Gastroesophageal sphincter (tissue), 4 donors: ENCODE data around the gene EML2. TPM values are rescaled to one million over a fixed set of nuclear protein-coding genes. Genes with fewer than 3 reads are reported as not detected.

Experiments used
- ATAC-seq: fragments of 150-250 bp; one replicate; pipeline ENCODE4 v1.9.1; 2016; ENCODE audit warnings: mild to moderate bottlenecking, moderate library complexity
- H3K27ac ChIP-seq, 4 donors: fragments of 200-600 bp; sonication (generic) in 3 of 4; 1 replicate in 3 of 4; 2 replicates in 1 of 4; pipeline ENCODE4 v1.5.1; 2016 to 2019
- H3K27me3 ChIP-seq: fragments of 200-600 bp; sonication (generic); one replicate; pipeline ENCODE4 v1.5.1; 2019
- H3K36me3 ChIP-seq, 2 donors: fragments of 200-600 bp; sonication (generic); one replicate each; pipeline ENCODE4 v1.5.1; 2019; ENCODE audit warnings: control low read depth in 1 of 2
- H3K4me1 ChIP-seq, 3 donors: fragments of 200-600 bp; sonication (generic); 1 replicate in 2 of 3; 2 replicates in 1 of 3; pipeline ENCODE4 v1.5.1; 2016 to 2019; ENCODE audit warnings: control low read depth in 2 of 3
- H3K4me3 ChIP-seq, 2 donors: fragments of 200-600 bp; sonication (generic); one replicate each; pipeline ENCODE4 v1.5.1; 2019; ENCODE audit warnings: mild to moderate bottlenecking in 1 of 2, moderate library complexity in 1 of 2
- H3K9me3 ChIP-seq, 3 donors: fragments of 200-600 bp; sonication (generic); one replicate each; pipeline ENCODE4 v1.5.1; 2017 to 2019; ENCODE audit warnings: control low read depth in 2 of 3
- CTCF ChIP-seq, 4 experiments: fragments of 200-600 bp in 2 of 4; fragments of 450-650 bp in 2 of 4; sonication (generic) in 1 of 4; IDR thresholded peaks; one replicate each; pipeline ENCODE4 v1.5.1; 2017 to 2019; ENCODE audit warnings: antibody characterized with exemption in 4 of 4, mild to moderate bottlenecking in 2 of 4, moderate library complexity in 2 of 4
- EP300 ChIP-seq: sonication (generic); formaldehyde crosslinking; IDR thresholded peaks from one replicate; pipeline ENCODE4 v1.6.1; 2017; ENCODE audit warnings: antibody characterized with exemption, mild to moderate bottlenecking
- POLR2A ChIP-seq, 2 donors: fragments of 450-650 bp; IDR thresholded peaks; one replicate each; pipeline ENCODE4 v1.6.1; 2017; ENCODE audit warnings: antibody characterized with exemption in 2 of 2, mild to moderate bottlenecking in 2 of 2, moderate library complexity in 1 of 2
- POLR2AphosphoS5 ChIP-seq: sonication (generic); formaldehyde crosslinking; IDR thresholded peaks from one replicate; pipeline ENCODE4 v1.6.1; 2017; ENCODE audit warnings: antibody characterized with exemption
- WGBS, 2 donors: methylation state at CpG; one replicate each; pipeline ENCODE4 v1.1.5; 2018; ENCODE audit warnings: low coverage in 1 of 2; 5-methylcytosine and 5-hydroxymethylcytosine counted together
- small RNA-seq, 4 donors: library from RNA; depleted of rRNA; stranded (forward); fragments of <200 nt; gene quantifications; one replicate each; pipeline ENCODE3, GENCODE V24; 2016
- total RNA-seq, 4 donors: library from RNA; depleted of rRNA; stranded (reverse); fragments of >200 nt; gene quantifications; one replicate each; pipeline ENCODE4 v1.1.0, GENCODE V29; 2016

Gene EML2
- total RNA-seq, 4 donors from 2014 or later, result 18.3 to 29.2 (median 18.9) TPM

- H3K4me1 ChIP-seq, result peaks cover 0 to 4% (median 3%) of the 10 kb centered on the region in 3 donors
- TF ChIP-seq POLR2AphosphoS5 (no peak), EP300 (no peak)
- no peak for ATAC-seq
- no peaks in the 10 kb centered on the region for H3K27me3 ChIP-seq
- WGBS, 2 donors, result no CpG with 5 or more reads among the region's 3 CpGs
- no peak overlapping the region for H3K4me3 ChIP-seq
- no peaks in the 10 kb centered on the region for H3K9me3 ChIP-seq
- no peaks in the 10 kb centered on the region for H3K36me3 ChIP-seq
- H3K27ac ChIP-seq, result no peak overlapping the region
Observed at GRCh38 chr19:45568732-45569131, 70.5 kb downstream of the EML2 start.

- no peak for ATAC-seq
- no peak overlapping the region for H3K27ac ChIP-seq
- no peaks in the 10 kb centered on the region for H3K27me3 ChIP-seq
- TF ChIP-seq POLR2A (IDR thresholded peaks at IDR 0.05), result no peak
- no peak overlapping the region for H3K4me3 ChIP-seq
- no peaks in the 10 kb centered on the region for H3K9me3 ChIP-seq
- peaks cover 0 to 9% (median 3%) of the 10 kb centered on the region in 3 donors for H3K4me1 ChIP-seq
- 92 to 100% methylated on average over 1 to 2 of the region's 2 CpGs for WGBS, 2 donors
- H3K36me3 ChIP-seq, result no peaks in the 10 kb centered on the region
Observed at GRCh38 chr19:45567609-45568008, 71.6 kb downstream of the EML2 start.

- Histone ChIP-seq H3K9me3 (no peaks in the 10 kb centered on the region), H3K36me3 (no peaks in the 10 kb centered on the region), H3K27me3 (no peaks in the 10 kb centered on the region), H3K4me3 (no peak overlapping the region), H3K4me1 (peaks cover 0 to 8% (median 0%) of the 10 kb centered on the region in 3 donors), H3K27ac (no peak overlapping the region)
- 68 to 80% methylated on average over 1 to 4 of the region's 5 CpGs for WGBS, 2 donors
- ATAC-seq, result no peak
- no peak for TF ChIP-seq EP300
- no peak for TF ChIP-seq CTCF (IDR thresholded peaks at IDR 0.05)
- no peak for TF ChIP-seq POLR2AphosphoS5
- no peak for TF ChIP-seq POLR2A (IDR thresholded peaks at IDR 0.05)
Observed at GRCh38 chr19:45564131-45564780, 74.9 kb downstream of the EML2 start.

DNA sequence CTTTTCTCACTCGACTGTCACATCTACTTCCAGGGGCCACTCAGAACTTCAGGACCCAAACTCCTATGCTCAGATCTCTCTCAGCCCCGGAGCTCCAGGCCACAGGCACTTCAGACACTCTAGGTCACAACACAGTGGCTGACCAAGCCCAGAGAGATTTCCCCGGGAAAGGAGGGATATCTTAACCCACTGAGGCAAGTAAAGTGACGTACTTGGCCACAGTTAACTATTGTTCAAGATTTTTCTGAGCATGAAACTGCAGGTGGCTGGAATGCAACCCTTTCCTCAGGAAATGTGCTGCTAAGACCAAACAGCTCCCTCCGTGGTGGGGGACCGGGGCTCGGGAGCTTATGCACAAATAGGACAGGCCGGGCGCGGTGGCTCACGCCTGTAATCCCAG lies 78.5 kb downstream of the EML2 start:
- ATAC-seq, result no peak

DNA sequence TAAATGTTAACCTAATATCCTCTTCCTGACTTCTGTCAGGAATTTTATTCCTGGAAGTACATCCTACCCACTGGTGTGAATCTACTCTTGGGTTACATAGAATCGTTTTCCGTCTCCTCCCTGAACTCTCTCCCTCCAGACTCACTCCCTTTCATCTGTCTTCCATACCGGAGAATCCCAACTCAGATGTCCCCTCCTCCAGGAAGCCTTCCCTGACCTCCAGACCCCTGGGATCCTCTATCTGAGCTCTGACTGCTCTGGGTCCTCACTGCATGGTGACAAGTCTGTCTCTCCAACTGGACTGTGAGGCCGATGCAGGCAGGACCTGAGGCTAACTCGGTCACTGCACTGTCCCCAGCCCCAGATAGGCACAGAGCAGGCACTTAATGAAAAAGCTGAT lies 79.2 kb downstream of the EML2 start:
- H3K36me3 ChIP-seq, result no peaks in the 10 kb centered on the region
- H3K9me3 ChIP-seq, result no peaks in the 10 kb centered on the region
- ATAC-seq, result no peak
- H3K27me3 ChIP-seq, result no peaks in the 10 kb centered on the region
- TF ChIP-seq CTCF (IDR thresholded peaks at IDR 0.05) (no peak), POLR2AphosphoS5 (no peak), EP300 (no peak), POLR2A (IDR thresholded peaks at IDR 0.05) (no peak)
- WGBS, 2 donors, result 76 to 87% methylated on average over 3 to 4 of the region's 5 CpGs
- no peak overlapping the region for H3K4me3 ChIP-seq
- no peak overlapping the region for H3K27ac ChIP-seq
- peaks cover 0 to 17% (median 0%) of the 10 kb centered on the region in 3 donors for H3K4me1 ChIP-seq

More for the DNA sequence above, 78.5 kb downstream of the EML2 start:
- Histone ChIP-seq H3K27ac (no peak overlapping the region), H3K36me3 (no peaks in the 10 kb centered on the region), H3K9me3 (no peaks in the 10 kb centered on the region), H3K4me3 (no peak overlapping the region), H3K4me1 (peaks cover 0 to 17% (median 0%) of the 10 kb centered on the region in 3 donors), H3K27me3 (no peaks in the 10 kb centered on the region)
- no peak for TF ChIP-seq POLR2AphosphoS5
- no peak for TF ChIP-seq POLR2A (IDR thresholded peaks at IDR 0.05)
- no peak for TF ChIP-seq EP300
- TF ChIP-seq CTCF (IDR thresholded peaks at IDR 0.05), result no peak
- WGBS, 2 donors, result 80% methylated on average over 1 to 2 of the region's 11 CpGs

Small RNA genes within 50 kb of the gene (small RNA-seq; reads per million reads assigned to genes)
- gene MIR642A (0 to 0.13 (median 0) reads per million in 4 donors), gene RN7SL836P (0 to 0.09 (median 0) reads per million in 4 donors)

Other genes starting within 250 kb of the EML2 start
- gene PPP1R13L, start 234.3 kb downstream of the EML2 start, total RNA-seq, result 10 to 100 TPM in 1 of 4 donors, 1 to 10 TPM in 3; 5.5 to 15.5 (median 9.3) TPM
- gene POLR1G, start 232.8 kb downstream of the EML2 start, total RNA-seq, result 10 to 100 TPM in 1 of 4 donors, 1 to 10 TPM in 3; 1.7 to 10.7 (median 5.8) TPM
- 10 to 100 TPM; 52.7 to 84.6 (median 68.4) TPM for gene ERCC1, start 215.5 kb downstream of the EML2 start, total RNA-seq
- 10 to 100 TPM in 2 of 4 donors, 1 to 10 TPM in 2; 1.9 to 38.0 (median 15.6) TPM for gene FOSB, start 171.4 kb downstream of the EML2 start, total RNA-seq
- 10 to 100 TPM; 11.0 to 19.6 (median 15.3) TPM for gene RTN2, start 142.3 kb downstream of the EML2 start, total RNA-seq
- 1 to 10 TPM in 3 of 4 donors, under 1 TPM in 1; 0.96 to 3.2 (median 2.1) TPM for gene PPM1N, start 141.0 kb downstream of the EML2 start, total RNA-seq
- 100 to 1,000 TPM; 140 to 246 (median 167) TPM for gene VASP, start 131.9 kb downstream of the EML2 start, total RNA-seq
- 10 to 100 TPM in 3 of 4 donors, 1 to 10 TPM in 1; 5.7 to 14.9 (median 11.6) TPM for gene OPA3, start 54.6 kb downstream of the EML2 start, total RNA-seq
- 1 to 10 TPM in 3 of 4 donors, under 1 TPM in 1; 0.62 to 4.4 (median 2.8) TPM for gene GPR4, start 37.2 kb downstream of the EML2 start, total RNA-seq
- under 1 TPM in 1 of 4 donors, not detected in 3; 0.54 TPM for gene GIPR, start 28.8 kb upstream of the EML2 start, total RNA-seq
- 100 to 1,000 TPM; 113 to 201 (median 152) TPM for gene SNRPD2, start 52.6 kb upstream of the EML2 start, total RNA-seq
- gene QPCTL, start 53.3 kb upstream of the EML2 start, total RNA-seq, result 1 to 10 TPM; 2.7 to 6.6 (median 4.2) TPM
- gene FBXO46, start 91.5 kb upstream of the EML2 start, total RNA-seq, result 10 to 100 TPM; 12.1 to 20.5 (median 14.9) TPM
- gene MEIOSIN, start 94.0 kb upstream of the EML2 start, total RNA-seq, result not detected
- 10 to 100 TPM; 13.2 to 33.1 (median 23.7) TPM for gene SIX5, start 129.9 kb upstream of the EML2 start, total RNA-seq
- 100 to 1,000 TPM; 223 to 464 (median 330) TPM for gene DMPK, start 143.1 kb upstream of the EML2 start, total RNA-seq
- gene DMWD, start 153.4 kb upstream of the EML2 start, total RNA-seq, result 10 to 100 TPM; 41.5 to 75.5 (median 59.4) TPM
- gene RSPH6A, start 175.9 kb upstream of the EML2 start, total RNA-seq, result under 1 TPM in 1 of 4 donors, not detected in 3; 0.23 TPM
- gene SYMPK, start 223.8 kb upstream of the EML2 start, total RNA-seq, result 10 to 100 TPM; 25.5 to 35.6 (median 30.8) TPM
- gene FOXA3, start 224.9 kb upstream of the EML2 start, total RNA-seq, result under 1 TPM in 1 of 4 donors, not detected in 3; 0.42 TPM
- gene IRF2BP1, start 246.7 kb upstream of the EML2 start, total RNA-seq, result 10 to 100 TPM; 25.2 to 53.3 (median 36.2) TPM